Mammary epithelial cell (primary cell): ENCODE measurements around the gene PEDS1.

ENCODE experiments used
- CTCF ChIP-seq, 2 donors: IDR thresholded peaks in 1 of 2; conservative IDR thresholded peaks in 1 of 2; 2 replicates each; pipeline ENCODE4 v1.5.1; 2011 to 2012; ENCODE audit warnings: inconsistent platforms in 2 of 2, low read length in 2 of 2, mild to moderate bottlenecking in 2 of 2, control low read depth in 1 of 2, low read depth in 1 of 2; ENCODE audit not compliant: insufficient read depth in 1 of 2; ENCODE audit errors: extremely low read depth in 1 of 2
- EZH2 ChIP-seq: IDR thresholded peaks from 2 replicates; pipeline ENCODE4 v1.6.1; 2012; ENCODE audit warnings: low read length, inconsistent platforms, borderline replicate concordance

GRCh38 chr20:50130356-50130723, 23.2 kb downstream of the PEDS1 start:
- TF ChIP-seq CTCF (conservative IDR thresholded peaks at IDR 0.05 in 1 of 2, IDR thresholded peaks at IDR 0.05 in 1 of 2; ENCODE audit: extremely low read depth in 1 of 2, insufficient read depth in 1 of 2, low read depth in 1 of 2, low read length in 2 of 2) (no peak), EZH2 (no peak)
